Measurements from ENCODE around the gene ASS1. TPM values are rescaled to one million over a fixed set of nuclear protein-coding genes. Genes with fewer than 3 reads are reported as not detected.

The ASS1 gene
- total RNA-seq = 96.0 TPM
- long read RNA-seq, transcript ASS1-201 (15 exons, 1,564 nt) = major isoform, 85 of 111 reads
- long read RNA-seq, partial matches to known transcripts = 10 of 111 reads
- long read RNA-seq, other reads (novel, unspliced or antisense) = 12 of 111 reads

GRCh38 chr9:130444565-130445221 is at the start of gene ASS1:
Gene ASS1, plus strand, starts transcription at chr9:130444961. Its CDS starts 7,268 bp downstream, at chr9:130452229.
- intact Hi-C loops (cut with DNase I) = no loop called here
- no peaks in the 10 kb centered on the region for H3K27me3 ChIP-seq
- peak within 1 kb of the TSS; percentile 73 for H3K27ac ChIP-seq
- peak within 1 kb of the TSS; percentile 64 for H3K4me3 ChIP-seq
- TF ChIP-seq CTCF (IDR thresholded peaks at IDR 0.05) = no peak
- DNase-seq = peak; percentile 93
- peak; percentile 90 for ATAC-seq
- H3K36me3 ChIP-seq = no peaks in the 10 kb centered on the region
- peaks cover 7% of the 10 kb centered on the region for H3K9me3 ChIP-seq
- H3K4me1 ChIP-seq = peaks cover 39% of the 10 kb centered on the region

DNA sequence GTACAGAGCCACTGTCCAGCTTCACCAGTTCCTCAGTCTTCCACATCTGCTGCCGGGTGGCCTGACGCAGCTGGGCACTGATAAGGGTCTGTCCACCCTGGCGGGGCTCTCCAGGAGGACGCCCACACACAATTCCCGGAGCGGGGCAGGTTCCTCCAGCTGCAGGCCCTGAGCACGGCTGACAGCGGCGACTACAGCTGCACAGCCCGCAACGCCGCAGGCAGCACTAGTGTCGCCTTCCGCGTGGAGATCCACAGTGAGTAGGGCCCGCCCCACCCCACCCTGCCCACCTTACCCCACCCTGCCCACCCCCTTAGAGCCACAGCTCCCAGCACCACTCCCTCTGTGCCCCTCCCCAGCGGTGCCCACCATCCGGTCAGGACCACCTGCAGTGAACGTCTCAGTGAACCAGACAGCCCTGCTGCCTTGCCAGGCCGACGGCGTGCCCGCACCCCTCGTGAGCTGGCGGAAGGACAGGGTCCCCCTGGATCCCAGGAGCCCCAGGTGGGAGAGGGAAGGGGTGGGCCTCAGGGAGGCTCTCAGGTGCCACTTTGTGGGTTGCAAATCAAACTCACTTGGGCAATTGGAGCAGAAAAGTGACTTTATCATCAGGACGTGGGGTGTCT is 48.8 kb upstream of the ASS1 start:
- DNase-seq (no peak), ATAC-seq (no peak)
- no peaks in the 10 kb centered on the region for H3K4me1 ChIP-seq
- H3K9me3 ChIP-seq = no peaks in the 10 kb centered on the region
- H3K27ac ChIP-seq = no peak overlapping the region
- TF ChIP-seq CTCF (IDR thresholded peaks at IDR 0.05) = no peak
- H3K27me3 ChIP-seq = no peaks in the 10 kb centered on the region
- no peaks in the 10 kb centered on the region for H3K36me3 ChIP-seq
- intact Hi-C loops (cut with DNase I) = no loop called here
- H3K4me3 ChIP-seq = no peak overlapping the region

- H3K27ac ChIP-seq = no peak overlapping the region
- no peaks in the 10 kb centered on the region for H3K9me3 ChIP-seq
- no peak for TF ChIP-seq CTCF (IDR thresholded peaks at IDR 0.05)
- H3K4me1 ChIP-seq = no peaks in the 10 kb centered on the region
- DNase-seq (no peak), ATAC-seq (no peak)
- H3K27me3 ChIP-seq = no peaks in the 10 kb centered on the region
- no peaks in the 10 kb centered on the region for H3K36me3 ChIP-seq
- intact Hi-C loops (cut with DNase I) = no loop called here
- no peak overlapping the region for H3K4me3 ChIP-seq
These were observed 48.2 kb upstream of the ASS1 start for GRCh38 chr9:130396581-130396980.

- Histone ChIP-seq H3K4me1 (no peaks in the 10 kb centered on the region), H3K4me3 (no peak overlapping the region), H3K36me3 (no peaks in the 10 kb centered on the region), H3K27ac (no peak overlapping the region), H3K27me3 (no peaks in the 10 kb centered on the region), H3K9me3 (no peaks in the 10 kb centered on the region)
- DNase-seq = no peak
- no peak for ATAC-seq
- TF ChIP-seq CTCF (IDR thresholded peaks at IDR 0.05) = no peak
- intact Hi-C loops (cut with DNase I) = no loop called here
These were observed 46.1 kb upstream of the ASS1 start for GRCh38 chr9:130398487-130399240.

GRCh38 chr9:130399768-130400167 is 45.0 kb upstream of the ASS1 start:
- ATAC-seq (no peak), DNase-seq (no peak)
- Histone ChIP-seq H3K27me3 (no peaks in the 10 kb centered on the region), H3K9me3 (no peaks in the 10 kb centered on the region), H3K4me3 (no peak overlapping the region), H3K27ac (no peak overlapping the region), H3K36me3 (no peaks in the 10 kb centered on the region), H3K4me1 (no peaks in the 10 kb centered on the region)
- intact Hi-C loops (cut with DNase I) = no loop called here
- no peak for TF ChIP-seq CTCF (IDR thresholded peaks at IDR 0.05)
